ENCODE data around the gene CYP3A5.

- TF ChIP-seq MYB (IDR thresholded peaks at IDR 0.05; ENCODE audit: borderline replicate concordance, low read depth, low read length) (no peak), REST (IDR thresholded peaks at IDR 0.05; ENCODE audit: low read depth, low read length) (no peak), CTCF (IDR thresholded peaks at IDR 0.05 in 2 of 3, conservative IDR thresholded peaks at IDR 0.05 in 1 of 3; ENCODE audit: control insufficient read depth in 2 of 3, extremely low read depth in 1 of 3, insufficient read depth in 1 of 3, low read depth in 3 of 3, low read length in 3 of 3) (no peak), YY1 (IDR thresholded peaks at IDR 0.05; ENCODE audit: low read depth, low read length) (no peak), POU2F2 (IDR thresholded peaks at IDR 0.05; ENCODE audit: borderline replicate concordance, low read depth, low read length) (no peak), PML (IDR thresholded peaks at IDR 0.05; ENCODE audit: low read length) (no peak), CEBPZ (IDR thresholded peaks at IDR 0.05; ENCODE audit: low read depth, low read length) (no peak), RELA (IDR thresholded peaks at IDR 0.05; ENCODE audit: borderline replicate concordance, partially characterized antibody) (no peak), ZBTB33 (IDR thresholded peaks at IDR 0.05) (no peak)
Observed at GRCh38 chr7:99625321-99625720, 54.5 kb downstream of the CYP3A5 start.
